ENCODE data around the gene ZBTB32.

ZBTB32 gene

GRCh38 chr19:35755550-35756376 is 51.4 kb downstream of the ZBTB32 start:
- DNase-seq: peak; percentile 73

GRCh38 chr19:35756377-35757230 is 52.2 kb downstream of the ZBTB32 start, which contains the start of gene HSPB6:
HSPB6 (minus strand) TSS chr19:35757029; CDS start chr19:35757008, 21 bp downstream.
- DNase-seq: no peak

- DNase-seq: no peak
These were observed 52.9 kb downstream of the ZBTB32 start for GRCh38 chr19:35757231-35757748.

- peak; percentile 100 for DNase-seq
These were observed 53.6 kb downstream of the ZBTB32 start, which contains the start of gene PROSER3 for GRCh38 chr19:35757749-35758608. PROSER3 (plus strand) TSS chr19:35758176; CDS start chr19:35758216, 40 bp downstream.

- no peak for DNase-seq
These were observed 55.3 kb downstream of the ZBTB32 start for GRCh38 chr19:35759697-35760096.

- no peak for DNase-seq
These were observed 56.5 kb downstream of the ZBTB32 start for GRCh38 chr19:35760711-35761349.

DNA sequence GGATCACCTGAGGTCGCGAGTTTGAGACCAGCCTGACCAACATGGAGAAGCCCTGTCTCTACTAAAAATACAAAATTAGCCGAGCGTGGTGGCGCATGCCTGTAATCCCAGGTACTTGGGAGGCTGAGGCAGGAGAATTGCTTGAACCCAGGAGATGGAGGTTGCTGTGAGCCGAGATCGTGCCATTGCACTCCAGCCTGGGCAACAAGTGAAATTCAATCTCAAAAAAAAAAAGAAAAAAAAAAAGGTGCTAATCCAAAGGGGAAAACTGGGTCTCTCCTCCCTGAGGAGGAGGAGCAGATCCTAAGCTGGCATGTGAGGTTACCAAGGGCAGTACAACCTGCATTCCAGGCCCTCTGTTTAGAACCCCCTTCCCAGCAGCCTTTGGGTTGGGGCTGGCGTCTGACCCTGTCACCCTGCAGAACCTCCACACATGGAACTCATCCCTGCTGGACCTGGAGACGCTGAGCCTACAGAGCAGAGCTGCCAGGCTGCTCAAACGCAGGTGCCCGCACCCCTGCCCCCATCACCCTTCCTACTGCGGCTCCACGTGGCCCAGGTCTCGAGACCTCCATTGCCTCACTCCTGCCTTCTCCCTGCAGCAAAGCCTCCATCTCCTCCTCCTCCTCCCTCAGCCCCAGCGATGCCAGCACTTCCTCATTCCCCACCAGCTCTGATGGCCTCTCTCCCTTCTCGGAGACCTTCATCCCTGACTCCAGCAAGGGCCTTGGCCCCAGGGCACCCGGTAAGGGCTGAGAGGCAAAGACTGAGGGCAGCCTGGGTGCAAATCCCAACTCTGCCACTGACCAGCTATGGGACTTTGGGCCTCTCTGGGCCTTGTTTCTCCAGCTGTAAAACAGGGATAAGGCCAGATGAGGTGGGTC is 60.3 kb downstream of the ZBTB32 start:
- no peak for DNase-seq

Measured in CD4-positive, alpha-beta T cell treated with Interleukin-21 for 1 hour (primary cell).